ENCODE measurements around the gene PDSS2.
"Not testable (repeated sequence)": the region's sequence is repeated elsewhere in the genome, so short reads cannot be mapped to it uniquely, and the experiment has no call there.

The PDSS2 gene

GRCh38 chr6:107152638-107153430 lies 306.5 kb downstream of the PDSS2 start:
- no peak for DNase-seq

- no peak for DNase-seq
These were observed 314.7 kb downstream of the PDSS2 start for GRCh38 chr6:107144666-107145065.

GRCh38 chr6:107144014-107144413 lies 315.4 kb downstream of the PDSS2 start:
- no peak for DNase-seq

GRCh38 chr6:107140581-107140980 lies 318.8 kb downstream of the PDSS2 start:
- no peak for DNase-seq

GRCh38 chr6:107136324-107136723 lies 323.0 kb downstream of the PDSS2 start:
- DNase-seq = not testable (repeated sequence)

GRCh38 chr6:107135048-107135680 lies 324.2 kb downstream of the PDSS2 start:
- not testable (repeated sequence) for DNase-seq

GRCh38 chr6:107132330-107132954 lies 326.9 kb downstream of the PDSS2 start:
- DNase-seq = no peak

GRCh38 chr6:107129370-107129925 lies 329.9 kb downstream of the PDSS2 start:
- no peak for DNase-seq

- DNase-seq = no peak
These were observed 330.8 kb downstream of the PDSS2 start for GRCh38 chr6:107128577-107128976.

GRCh38 chr6:107128175-107128574 lies 331.2 kb downstream of the PDSS2 start:
- no peak for DNase-seq

GRCh38 chr6:107125771-107126170 lies 333.6 kb downstream of the PDSS2 start:
- DNase-seq = no peak

GRCh38 chr6:107124934-107125348 lies 334.4 kb downstream of the PDSS2 start:
- DNase-seq = no peak

- DNase-seq = no peak
These were observed 335.9 kb downstream of the PDSS2 start for GRCh38 chr6:107123501-107123900.

GRCh38 chr6:107122748-107123147 lies 336.6 kb downstream of the PDSS2 start:
- no peak for DNase-seq

- DNase-seq = no peak
These were observed 337.3 kb downstream of the PDSS2 start for GRCh38 chr6:107121964-107122495.

- DNase-seq = no peak
These were observed 338.1 kb downstream of the PDSS2 start for GRCh38 chr6:107121266-107121665.

GRCh38 chr6:107120404-107120803 lies 339.0 kb downstream of the PDSS2 start:
- no peak for DNase-seq

GRCh38 chr6:107118976-107119375 lies 340.4 kb downstream of the PDSS2 start:
- DNase-seq = no peak

- DNase-seq = not testable (repeated sequence)
These were observed 340.8 kb downstream of the PDSS2 start for GRCh38 chr6:107118540-107118939.

GRCh38 chr6:107116931-107117330 lies 342.4 kb downstream of the PDSS2 start:
- no peak for DNase-seq

GRCh38 chr6:107116328-107116892 lies 343.0 kb downstream of the PDSS2 start:
- DNase-seq = no peak

GRCh38 chr6:107115695-107116327 lies 343.6 kb downstream of the PDSS2 start:
- DNase-seq = peak; percentile 31
